Keratinocyte (primary cell): Measurements from ENCODE around the gene PPP2R5C. TPM values are rescaled to one million over a fixed set of nuclear protein-coding genes. Genes with fewer than 3 reads are reported as not detected.

Experiments used
- DNase-seq: peaks from one replicate; pipeline ENCODE4 v3.0.0-alpha.2; 2011; ENCODE audit warnings: low read depth, missing footprints, low spot score
- FAIRE-seq: peaks from 2 replicates; lab custom pipeline; 2011; peaks lifted over from hg19 to GRCh38; lab: Jason Lieb, UNC
- H2AFZ ChIP-seq: 2 replicates; pipeline ENCODE4 v1.6.0; 2012; ENCODE audit warnings: low read length, control low read depth, inconsistent platforms; ENCODE audit not compliant: control insufficient read depth
- H3K27ac ChIP-seq: 2 replicates; pipeline ENCODE4 v1.5.1; 2011; ENCODE audit warnings: low read length; ENCODE audit not compliant: control insufficient read depth, insufficient read depth
- H3K27me3 ChIP-seq: 3 replicates; pipeline ENCODE4 v1.6.0; 2011; ENCODE audit warnings: low read length; ENCODE audit not compliant: control insufficient read depth, insufficient read depth; ENCODE audit errors: extremely low read depth
- H3K36me3 ChIP-seq, 2 experiments: 2 replicates in 1 of 2; 3 replicates in 1 of 2; pipeline ENCODE4 v1.5.1; 2011; ENCODE audit warnings: low read length in 2 of 2, mild to moderate bottlenecking in 1 of 2; ENCODE audit not compliant: control insufficient read depth in 2 of 2, insufficient read depth in 2 of 2; ENCODE audit errors: extremely low read depth in 1 of 2
- H3K4me1 ChIP-seq: 3 replicates; pipeline ENCODE4 v1.5.1; 2011; ENCODE audit warnings: low read length; ENCODE audit not compliant: control insufficient read depth, insufficient read depth; ENCODE audit errors: extremely low read depth
- H3K4me2 ChIP-seq: 3 replicates; pipeline ENCODE4 v1.6.0; 2011; ENCODE audit warnings: low read depth, low read length; ENCODE audit not compliant: control insufficient read depth, insufficient read depth; ENCODE audit errors: extremely low read depth
- H3K4me3 ChIP-seq, 3 experiments: fragments of 200-600 bp in 1 of 3; sonication (generic) in 1 of 3; 2 replicates in 2 of 3; 3 replicates in 1 of 3; pipeline ENCODE4 v1.5.1; 2011 to 2016; ENCODE audit warnings: low read length in 3 of 3, mild to moderate bottlenecking in 3 of 3, control low read depth in 2 of 3, inconsistent platforms in 1 of 3, low read depth in 1 of 3, mixed read lengths in 1 of 3, mixed run types in 1 of 3, moderate library complexity in 1 of 3; ENCODE audit not compliant: control insufficient read depth in 2 of 3, insufficient read depth in 2 of 3; ENCODE audit errors: extremely low read depth in 1 of 3
- H3K79me2 ChIP-seq: 2 replicates; pipeline ENCODE4 v1.6.0; 2012; ENCODE audit warnings: low read length; ENCODE audit not compliant: control insufficient read depth, insufficient read depth
- H3K9ac ChIP-seq: 3 replicates; pipeline ENCODE4 v1.6.0; 2011; ENCODE audit warnings: low read length; ENCODE audit not compliant: control insufficient read depth, insufficient read depth; ENCODE audit errors: extremely low read depth
- H3K9me1 ChIP-seq: 3 replicates; pipeline ENCODE4 v1.6.0; 2011; ENCODE audit warnings: low read length; ENCODE audit not compliant: control insufficient read depth, insufficient read depth; ENCODE audit errors: extremely low read depth
- H3K9me3 ChIP-seq: 2 replicates; pipeline ENCODE4 v1.5.1; 2012; ENCODE audit warnings: low read depth, low read length; ENCODE audit not compliant: control insufficient read depth
- H4K20me1 ChIP-seq: 3 replicates; pipeline ENCODE4 v1.6.0; 2011; ENCODE audit warnings: low read length; ENCODE audit not compliant: control insufficient read depth, insufficient read depth; ENCODE audit errors: extremely low read depth
- CTCF ChIP-seq, 3 experiments: IDR thresholded peaks in 1 of 3; conservative IDR thresholded peaks in 1 of 3; optimal IDR thresholded peaks in 1 of 3; 2 replicates in 2 of 3; 3 replicates in 1 of 3; pipeline versions ENCODE3 to v1.5.1; 2011; ENCODE audit warnings: low read length in 3 of 3, mild to moderate bottlenecking in 3 of 3, moderate library complexity in 2 of 3, control low read depth in 1 of 3, inconsistent platforms in 1 of 3; ENCODE audit not compliant: insufficient read depth in 2 of 3; ENCODE audit errors: extremely low read depth in 1 of 3
- EZH2 ChIP-seq: IDR thresholded peaks from one replicate; pipeline ENCODE4 v1.6.1; 2012; ENCODE audit warnings: inconsistent platforms, mild to moderate bottlenecking, low read length, moderate library complexity
- dilution Hi-C: fragments of 300-500 bp; cut with MboI; formaldehyde crosslinking; loops from one replicate; pipeline ENCODE4 v1.7.0; 2020; ENCODE audit warnings: low sequenced_read_pairs; ENCODE audit not compliant: extremely low pct_ligation_motif_present
- polyA plus RNA-seq, 5 experiments: library from polyadenylated mRNA; depleted of rRNA in 3 of 5; stranded (reverse) in 3 of 5; stranded (forward) in 1 of 5; unstranded in 1 of 5; fragments of >200 nt; gene quantifications; 1 replicate in 1 of 5; 2 replicates in 3 of 5; 3 replicates in 1 of 5; pipeline versions ENCODE4 v1.2.1 to v1.2.3, GENCODE V29; 2011 to 2012; ENCODE audit warnings: missing spikeins in 2 of 5, low read depth in 1 of 5, low replicate concordance in 1 of 5

The PPP2R5C gene
- polyA plus RNA-seq, 1 donor (not counting 4 experiments of a cell fraction or from before 2014, with no cell fraction given), result 105 TPM

GRCh38 chr14:101851183-101851582 is 89.7 kb downstream of the PPP2R5C start:
- dilution Hi-C loops, result no loop called here
- H4K20me1 ChIP-seq, result peaks cover 19% of the 10 kb centered on the region
- H2AFZ ChIP-seq, result no peak overlapping the region
- H3K27ac ChIP-seq, result no peak overlapping the region
- H3K9me3 ChIP-seq, result no peaks in the 10 kb centered on the region
- TF ChIP-seq CTCF (optimal IDR thresholded peaks at IDR 0.05 in 1 of 3, IDR thresholded peaks at IDR 0.05 in 1 of 3, conservative IDR thresholded peaks at IDR 0.05 in 1 of 3; ENCODE audit: extremely low read depth in 1 of 3, insufficient read depth in 2 of 3, low read length in 3 of 3), result no peak
- no peak for TF ChIP-seq EZH2
- DNase-seq (no peak), FAIRE-seq (no peak)
- H3K36me3 ChIP-seq, result peaks cover 0 to 2% of the 10 kb centered on the region in 2 experiments
- no peak overlapping the region for H3K4me3 ChIP-seq
- H3K9me1 ChIP-seq, result no peaks in the 10 kb centered on the region
- no peak overlapping the region for H3K4me2 ChIP-seq
- peaks cover 10% of the 10 kb centered on the region for H3K4me1 ChIP-seq
- H3K9ac ChIP-seq, result no peak overlapping the region
- H3K79me2 ChIP-seq, result peaks cover 61% of the 10 kb centered on the region
- H3K27me3 ChIP-seq, result no peaks in the 10 kb centered on the region

GRCh38 chr14:101851736-101852405 is 90.4 kb downstream of the PPP2R5C start:
- H3K4me1 ChIP-seq, result peaks cover 10% of the 10 kb centered on the region
- peaks cover 19% of the 10 kb centered on the region for H4K20me1 ChIP-seq
- DNase-seq (no peak), FAIRE-seq (no peak)
- H3K9me1 ChIP-seq, result no peaks in the 10 kb centered on the region
- H3K9me3 ChIP-seq, result no peaks in the 10 kb centered on the region
- H3K4me2 ChIP-seq, result no peak overlapping the region
- H2AFZ ChIP-seq, result no peak overlapping the region
- H3K27me3 ChIP-seq, result no peaks in the 10 kb centered on the region
- H3K36me3 ChIP-seq, result peaks cover 2 to 3% of the 10 kb centered on the region in 2 experiments
- no peak overlapping the region for H3K9ac ChIP-seq
- no peak overlapping the region for H3K4me3 ChIP-seq
- H3K79me2 ChIP-seq, result peaks cover 62% of the 10 kb centered on the region
- no peak overlapping the region for H3K27ac ChIP-seq
- TF ChIP-seq CTCF (optimal IDR thresholded peaks at IDR 0.05 in 1 of 3, IDR thresholded peaks at IDR 0.05 in 1 of 3, conservative IDR thresholded peaks at IDR 0.05 in 1 of 3; ENCODE audit: extremely low read depth in 1 of 3, insufficient read depth in 2 of 3, low read length in 3 of 3), result no peak
- dilution Hi-C loops, result no loop called here
